ENCODE data around the gene CEACAM8.
"Not testable (repeated sequence)": the region's sequence is repeated elsewhere in the genome, so short reads cannot be mapped to it uniquely, and the experiment has no call there.

Gene CEACAM8

DNA sequence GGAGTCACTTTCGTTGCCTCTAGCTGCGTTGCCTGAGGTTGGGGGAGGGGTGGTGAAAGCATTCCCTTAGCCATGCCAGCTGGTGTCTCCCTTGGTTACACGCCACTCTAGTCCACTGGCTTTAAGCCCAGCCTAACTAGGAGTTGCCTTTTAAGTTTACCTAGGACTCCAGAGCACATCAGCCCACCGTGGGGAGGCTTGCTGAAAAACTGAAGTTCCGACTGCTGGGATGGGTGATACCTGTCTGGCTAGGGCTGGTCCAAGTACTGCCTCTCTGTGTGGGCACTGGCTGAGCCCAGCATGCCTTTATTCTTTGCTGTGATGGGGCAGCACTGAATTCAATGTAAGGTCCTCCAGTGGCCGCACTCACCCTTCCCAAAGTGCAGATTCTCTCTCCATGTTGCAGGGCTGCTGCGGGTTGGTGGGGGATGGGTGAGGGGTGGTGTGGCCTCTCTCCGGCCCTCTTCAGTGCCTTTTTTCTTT, 54.6 kb downstream of the CEACAM8 start:
- no peak for DNase-seq

DNA sequence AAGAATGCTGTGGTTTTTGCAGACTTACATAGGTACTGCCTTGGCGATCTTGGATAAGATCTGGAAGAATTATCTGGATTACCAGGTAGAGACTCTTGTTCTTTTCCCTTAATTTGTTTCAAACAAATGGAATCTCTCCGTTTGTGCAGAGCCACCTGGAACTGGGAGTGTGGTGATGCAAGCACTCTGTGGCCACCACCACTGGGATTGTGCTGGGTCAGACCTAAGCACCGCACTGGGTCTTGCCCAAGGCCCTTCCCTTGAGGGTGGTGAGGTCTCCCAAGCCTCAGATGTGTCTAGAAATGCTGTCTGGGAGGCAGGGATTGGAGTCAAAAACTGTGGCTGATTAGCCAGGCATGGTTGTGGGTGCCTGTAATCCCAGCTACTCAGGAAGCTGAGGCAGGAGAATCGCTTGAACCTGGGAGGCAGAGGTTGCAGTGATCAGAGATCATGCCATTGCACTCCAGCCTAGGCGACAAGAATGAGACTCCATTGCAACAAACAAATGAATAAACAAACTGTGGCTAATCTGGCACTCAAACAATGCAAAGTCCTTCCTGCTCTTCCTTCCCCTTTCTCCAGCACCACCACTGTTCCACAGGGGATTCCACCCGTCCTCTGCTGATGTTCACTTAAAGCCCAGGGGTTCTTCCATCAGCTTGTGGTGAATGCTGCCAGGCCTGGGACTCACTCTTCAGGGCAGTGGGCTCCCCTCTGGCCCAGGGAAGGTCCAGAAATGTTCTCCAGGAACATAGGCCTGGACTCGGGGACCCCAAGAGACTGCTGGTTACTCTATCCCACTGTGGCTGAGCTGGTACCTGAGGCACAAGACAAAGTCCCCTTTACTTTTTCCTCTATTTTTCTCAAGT, 55.6 kb downstream of the CEACAM8 start:
- DNase-seq = no peak

DNA sequence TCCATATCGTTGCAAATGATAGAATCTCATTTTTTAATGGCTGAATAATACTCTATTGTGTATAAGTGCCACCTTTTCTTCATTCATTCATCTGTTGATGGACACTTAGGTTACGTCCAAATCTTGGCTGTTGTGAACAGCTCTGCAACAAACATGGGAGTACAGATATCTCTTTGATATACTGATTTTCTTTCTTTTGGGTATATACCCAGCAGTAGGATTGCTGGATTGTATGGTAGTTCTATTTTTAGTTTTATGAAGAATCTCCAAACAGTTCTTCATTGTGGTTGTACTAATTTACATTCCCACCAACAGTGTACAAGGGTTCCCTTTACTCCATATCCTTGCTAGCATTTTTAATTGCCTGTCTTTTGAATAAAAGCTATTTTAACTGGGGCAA, 59.4 kb downstream of the CEACAM8 start:
- not testable (repeated sequence) for DNase-seq

DNA sequence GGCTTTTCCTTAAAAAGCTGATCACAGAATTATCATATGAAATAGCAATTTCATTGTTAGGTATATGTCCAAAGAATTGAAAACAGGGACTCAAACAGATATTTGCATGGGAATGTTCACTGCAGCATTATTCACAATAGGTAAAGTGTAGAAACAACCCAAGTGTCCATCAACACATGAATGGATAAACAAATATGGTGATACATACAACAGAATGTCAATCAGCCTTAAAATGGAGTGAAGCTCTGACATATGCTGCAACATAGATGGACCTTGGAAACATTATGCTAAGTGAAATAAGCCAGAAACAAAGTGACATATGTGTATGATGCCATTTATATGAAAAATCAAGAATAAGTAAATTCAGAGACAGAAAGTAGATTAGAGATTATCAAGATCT, 60.3 kb downstream of the CEACAM8 start:
- no peak for DNase-seq

DNA sequence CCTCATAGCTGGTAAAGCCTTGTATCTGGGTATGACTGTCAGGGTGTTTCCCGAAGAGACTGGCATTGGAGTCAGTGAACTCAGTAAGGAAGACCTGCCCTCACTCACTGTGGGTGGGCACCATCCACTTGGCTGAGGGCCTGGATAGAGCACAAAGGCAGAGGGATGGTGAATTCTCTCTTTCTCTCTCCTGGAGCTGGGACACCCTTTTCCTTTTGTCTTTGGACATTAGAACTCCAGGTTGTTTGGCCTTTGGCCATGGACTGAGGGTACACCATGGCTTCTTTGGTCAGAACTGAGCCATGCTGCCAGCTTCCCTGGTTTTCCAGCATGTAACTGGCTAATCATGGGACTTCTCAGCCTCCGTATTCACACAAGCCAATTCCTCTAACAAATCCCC, 61.8 kb downstream of the CEACAM8 start:
- no peak for DNase-seq

DNA sequence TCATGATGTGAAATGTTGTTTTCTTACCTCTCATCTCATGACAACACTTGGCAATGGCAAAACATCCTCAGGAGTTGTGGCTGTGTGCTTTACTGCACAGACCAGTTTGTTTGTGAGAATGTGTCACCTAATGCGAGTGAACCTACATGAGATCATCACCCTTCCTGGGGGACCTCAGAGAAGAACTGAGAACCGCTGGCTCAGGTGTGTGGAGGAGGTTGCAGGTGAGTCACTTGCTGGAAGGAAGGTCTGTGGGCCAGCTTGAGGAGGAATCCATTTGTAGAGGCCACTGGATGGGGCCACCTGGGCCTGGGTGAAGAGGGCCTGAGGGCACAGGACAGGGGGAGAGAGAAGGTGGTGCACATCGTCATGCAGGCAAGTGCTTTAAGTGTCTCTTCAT, 63.4 kb downstream of the CEACAM8 start:
- DNase-seq = no peak

All from stimulated activated naive CD4-positive, alpha-beta T cell (primary cell).